Kidney epithelial cell (primary cell): ENCODE data around the gene TIMM22. TPM values are rescaled to one million over a fixed set of nuclear protein-coding genes. Genes with fewer than 3 reads are reported as not detected.

ENCODE experiments used
- DNase-seq: peaks from one replicate; pipeline ENCODE4 v3.0.0-alpha.2; 2010; ENCODE audit warnings: low read depth
- H3K27me3 ChIP-seq: 2 replicates; pipeline ENCODE4 v1.6.0; 2011; ENCODE audit warnings: low read length; ENCODE audit not compliant: control insufficient read depth, insufficient read depth
- H3K36me3 ChIP-seq: 2 replicates; pipeline ENCODE4 v1.5.1; 2011; ENCODE audit warnings: low read length; ENCODE audit not compliant: control insufficient read depth, insufficient read depth
- H3K4me3 ChIP-seq: 2 replicates; pipeline ENCODE4 v1.5.1; 2011; ENCODE audit warnings: low read depth, mild to moderate bottlenecking, control low read depth, low read length
- CTCF ChIP-seq: IDR thresholded peaks from 2 replicates; pipeline ENCODE4 v1.5.1; 2011; ENCODE audit warnings: mild to moderate bottlenecking, moderate library complexity, low read length, control low read depth, inconsistent platforms; ENCODE audit not compliant: insufficient read depth, poor library complexity, severe bottlenecking
- total RNA-seq: library from RNA; depleted of rRNA; stranded (reverse); fragments of >200 nt; gene quantifications from 2 replicates; pipeline ENCODE4 v1.2.3, GENCODE V29; 2015

Gene TIMM22
- total RNA-seq, 1 donor from 2014 or later, result 17.9 TPM

GRCh38 chr17:953767-954166 lies 43.2 kb upstream of the TIMM22 start:
- no peak for TF ChIP-seq CTCF
- Histone ChIP-seq H3K27me3 (no peaks in the 10 kb centered on the region), H3K4me3 (no peak overlapping the region), H3K36me3 (no peaks in the 10 kb centered on the region)
- DNase-seq, result no peak

- DNase-seq, result no peak
- H3K36me3 ChIP-seq, result no peaks in the 10 kb centered on the region
- TF ChIP-seq CTCF, result no peak
- no peaks in the 10 kb centered on the region for H3K27me3 ChIP-seq
- H3K4me3 ChIP-seq, result no peak overlapping the region
Measured at GRCh38 chr17:954431-955164, 42.3 kb upstream of the TIMM22 start.

GRCh38 chr17:956905-957304 lies 40.0 kb upstream of the TIMM22 start:
- DNase-seq, result no peak
- TF ChIP-seq CTCF, result no peak
- Histone ChIP-seq H3K4me3 (no peak overlapping the region), H3K27me3 (no peaks in the 10 kb centered on the region), H3K36me3 (no peaks in the 10 kb centered on the region)

GRCh38 chr17:957856-958421 lies 39.0 kb upstream of the TIMM22 start:
- TF ChIP-seq CTCF, result no peak

GRCh38 chr17:958712-959451 lies 38.0 kb upstream of the TIMM22 start:
- H3K27me3 ChIP-seq, result no peaks in the 10 kb centered on the region
- H3K36me3 ChIP-seq, result no peaks in the 10 kb centered on the region
- no peak for TF ChIP-seq CTCF
- DNase-seq, result no peak
- H3K4me3 ChIP-seq, result no peak overlapping the region

More at GRCh38 chr17:957856-958421, 39.0 kb upstream of the TIMM22 start:
- no peak overlapping the region for H3K4me3 ChIP-seq
- no peak for DNase-seq
- no peaks in the 10 kb centered on the region for H3K36me3 ChIP-seq
- H3K27me3 ChIP-seq, result no peaks in the 10 kb centered on the region
